Fibroblast of skin of back (primary cell): ENCODE results near the gene RBM14.
"Not testable (repeated sequence)": the region's sequence is repeated elsewhere in the genome, so short reads cannot be mapped to it uniquely, and the experiment has no call there.

Experiments used
- DNase-seq: peaks from one replicate; pipeline ENCODE4 v3.0.0-alpha.2; 2013

RBM14 gene

DNA sequence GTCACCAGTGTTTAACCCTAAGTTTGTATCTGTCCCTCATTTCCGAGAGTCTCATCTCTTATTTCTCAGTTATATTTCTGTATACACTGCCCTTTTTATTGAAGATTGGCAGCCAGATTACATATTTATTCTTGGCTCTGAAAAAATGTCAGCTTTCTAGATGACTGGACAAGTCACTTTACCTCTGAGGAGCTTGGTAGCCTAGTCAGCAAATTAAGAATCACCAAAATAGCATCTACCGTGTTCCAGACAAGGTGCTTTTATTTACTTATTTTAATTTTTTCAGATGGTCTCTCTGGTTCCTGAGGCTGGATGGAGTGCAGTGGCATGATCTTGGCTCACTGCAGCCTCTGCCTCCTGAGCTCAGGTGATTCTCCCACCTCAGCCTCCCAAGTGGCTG lies 16.5 kb downstream of the RBM14 start:
- DNase-seq, result no peak

DNA sequence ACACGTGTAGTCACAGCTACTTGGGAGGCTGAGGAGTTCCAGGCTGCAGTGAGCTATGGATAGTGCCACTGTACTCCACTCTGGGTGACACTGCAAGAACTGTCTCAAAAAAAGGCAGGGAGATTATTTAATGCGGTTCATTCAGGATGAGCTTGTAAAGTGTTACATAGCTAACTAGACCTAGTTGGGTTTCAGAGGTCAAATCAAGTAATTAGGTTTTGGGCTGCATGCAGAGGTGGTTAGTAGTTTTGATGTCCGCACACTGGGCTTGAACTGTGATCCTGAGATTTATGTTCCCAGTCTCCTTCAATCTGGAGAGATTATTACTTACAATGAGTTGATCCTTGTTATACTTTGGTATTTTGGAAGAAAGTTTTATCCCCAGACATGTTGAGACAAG lies 20.0 kb downstream of the RBM14 start:
- DNase-seq, result no peak

DNA sequence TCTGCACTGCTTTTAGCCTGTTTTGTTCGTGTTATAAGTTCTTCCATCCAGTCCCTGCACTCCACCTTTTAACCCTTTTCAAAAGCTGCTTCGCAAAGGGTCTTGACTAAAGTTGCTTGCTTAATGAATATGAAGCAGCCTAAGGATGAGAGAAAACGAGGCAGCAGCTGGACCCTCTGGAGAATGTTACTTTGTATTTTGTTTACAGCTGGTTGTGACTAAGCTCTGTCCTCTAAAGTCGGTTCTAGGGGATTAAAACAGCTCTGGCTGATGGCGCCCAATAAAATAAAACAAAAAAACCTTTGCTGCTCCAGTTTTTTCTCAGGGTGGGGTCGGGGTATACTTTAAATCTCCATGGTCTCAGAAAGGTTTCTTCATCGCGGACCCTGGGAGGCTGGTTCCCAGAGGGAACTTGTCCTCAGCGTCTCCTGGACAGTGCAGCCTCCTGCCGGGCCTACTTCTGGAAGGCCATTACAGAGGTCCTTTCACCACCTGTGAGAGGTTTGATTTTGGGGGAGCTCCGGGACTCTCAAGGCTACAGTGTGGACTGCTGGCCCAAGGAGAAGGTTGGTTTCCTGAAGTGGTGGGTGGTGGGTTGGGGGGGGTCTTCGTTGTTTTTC lies 21.2 kb downstream of the RBM14 start:
- no peak for DNase-seq

DNA sequence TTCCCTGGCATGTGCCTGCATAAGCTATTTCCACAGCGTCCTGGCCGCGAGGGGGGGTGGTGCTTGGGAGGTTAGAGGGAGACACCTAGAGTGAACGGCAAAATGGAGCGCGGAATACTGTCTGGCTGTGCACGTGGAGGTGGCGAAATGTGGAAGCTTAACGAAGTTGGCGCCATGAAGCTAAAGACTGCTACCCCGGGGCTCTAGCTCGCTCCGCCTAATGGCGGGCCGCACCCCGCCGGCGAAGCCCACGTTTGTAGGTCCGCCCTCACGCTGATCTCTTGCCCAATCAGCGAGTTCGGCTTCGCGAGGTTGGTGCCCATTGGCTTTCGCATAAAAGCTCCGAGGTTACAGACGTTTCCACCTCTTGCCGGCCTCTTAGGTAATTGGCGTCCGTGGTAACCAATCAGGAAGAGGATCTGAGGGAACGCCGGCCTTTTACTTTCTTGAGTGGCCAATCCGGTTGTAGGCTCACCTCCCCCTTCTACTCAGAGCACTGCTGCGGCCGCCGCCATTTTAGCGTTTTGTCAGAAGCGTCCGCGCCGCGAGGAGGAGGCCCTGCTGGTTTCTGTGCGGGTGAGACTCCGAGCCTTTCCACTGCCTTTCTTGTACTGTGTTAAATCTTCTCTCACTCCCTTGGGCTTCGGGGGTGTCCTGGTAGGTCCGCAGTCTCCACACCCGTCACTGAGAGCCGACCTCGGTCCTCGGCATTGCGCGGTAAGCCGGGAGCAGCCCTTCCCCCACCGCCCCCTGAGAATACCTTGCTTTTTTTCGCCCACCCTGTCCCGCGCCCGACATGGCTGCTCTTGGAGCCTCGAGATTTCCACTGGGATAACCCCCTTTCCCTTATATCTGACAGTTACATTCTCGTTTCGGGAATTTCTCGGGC lies 22.0 kb downstream of the RBM14 start, which contains the start of gene RBM4:
RBM4 (plus strand) TSS at position 527 of the 889 bp plus-strand sequence. CDS start 1,009 bp downstream, outside the sequence.
- peak; percentile 100 for DNase-seq

DNA sequence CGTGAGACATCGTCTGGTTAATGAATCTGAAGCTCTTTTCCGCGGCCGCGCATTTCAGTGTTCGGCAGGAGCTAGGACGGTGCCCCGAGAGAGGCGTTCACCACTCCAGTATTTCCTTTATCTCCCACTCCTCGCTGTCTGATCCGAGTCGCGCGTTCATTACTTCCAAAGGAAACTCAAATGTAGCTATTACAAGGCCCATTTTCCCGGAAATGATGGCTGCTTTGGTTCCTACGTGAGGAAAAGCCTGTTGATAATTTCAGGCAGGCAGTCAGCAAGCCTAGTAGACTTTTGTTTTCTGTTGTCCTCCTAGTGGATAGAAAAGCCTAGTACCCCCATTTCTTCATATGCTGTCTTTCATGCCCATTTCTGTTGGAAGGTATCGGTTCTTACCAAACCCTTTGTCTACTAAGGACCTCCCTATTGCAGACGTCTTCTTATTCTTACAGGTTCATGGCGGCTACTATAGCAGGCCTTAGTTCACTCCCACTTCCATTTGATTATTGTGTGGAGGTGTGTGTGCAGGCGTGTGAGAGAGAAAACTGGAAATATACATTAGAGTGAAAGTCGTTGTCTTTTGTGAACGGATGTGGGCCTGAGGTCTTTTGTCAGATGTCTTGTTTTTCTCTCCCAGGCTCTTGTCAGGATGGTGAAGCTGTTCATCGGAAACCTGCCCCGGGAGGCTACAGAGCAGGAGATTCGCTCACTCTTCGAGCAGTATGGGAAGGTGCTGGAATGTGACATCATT lies 22.8 kb downstream of the RBM14 start:
- peak; percentile 38 for DNase-seq

DNA sequence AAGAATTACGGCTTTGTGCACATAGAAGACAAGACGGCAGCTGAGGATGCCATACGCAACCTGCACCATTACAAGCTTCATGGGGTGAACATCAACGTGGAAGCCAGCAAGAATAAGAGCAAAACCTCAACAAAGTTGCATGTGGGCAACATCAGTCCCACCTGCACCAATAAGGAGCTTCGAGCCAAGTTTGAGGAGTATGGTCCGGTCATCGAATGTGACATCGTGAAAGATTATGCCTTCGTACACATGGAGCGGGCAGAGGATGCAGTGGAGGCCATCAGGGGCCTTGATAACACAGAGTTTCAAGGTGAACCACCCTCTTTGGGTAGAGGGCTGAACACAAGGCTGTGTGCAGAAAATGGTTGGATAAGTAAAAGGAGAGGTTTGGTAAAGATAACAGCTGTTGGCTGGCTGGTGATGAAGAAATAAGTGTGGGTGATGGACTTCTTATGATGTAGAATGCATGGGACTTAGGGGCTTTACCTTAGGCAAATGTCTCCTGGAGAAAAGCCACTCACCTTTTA lies 23.4 kb downstream of the RBM14 start:
- not testable (repeated sequence) for DNase-seq

DNA sequence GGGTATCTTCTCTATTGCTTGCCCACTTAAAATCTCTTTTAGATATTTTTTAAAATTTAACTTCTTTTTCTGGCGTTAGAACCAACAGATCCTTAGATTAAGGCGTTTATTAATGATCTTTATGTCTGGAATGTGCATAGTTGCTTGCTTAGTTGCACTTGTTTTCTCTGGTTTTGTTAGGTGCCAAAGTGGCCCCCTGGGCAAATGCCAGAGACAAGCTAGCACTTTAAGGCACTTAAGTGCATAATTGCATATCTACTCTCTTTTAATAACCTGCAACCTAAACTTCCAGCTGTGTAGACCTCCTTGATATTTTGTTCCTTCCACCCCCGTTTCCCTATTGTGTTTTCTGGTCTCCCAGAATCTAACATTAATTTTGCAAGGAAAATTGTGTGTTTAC lies 25.4 kb downstream of the RBM14 start:
- DNase-seq, result peak; percentile 27

DNA sequence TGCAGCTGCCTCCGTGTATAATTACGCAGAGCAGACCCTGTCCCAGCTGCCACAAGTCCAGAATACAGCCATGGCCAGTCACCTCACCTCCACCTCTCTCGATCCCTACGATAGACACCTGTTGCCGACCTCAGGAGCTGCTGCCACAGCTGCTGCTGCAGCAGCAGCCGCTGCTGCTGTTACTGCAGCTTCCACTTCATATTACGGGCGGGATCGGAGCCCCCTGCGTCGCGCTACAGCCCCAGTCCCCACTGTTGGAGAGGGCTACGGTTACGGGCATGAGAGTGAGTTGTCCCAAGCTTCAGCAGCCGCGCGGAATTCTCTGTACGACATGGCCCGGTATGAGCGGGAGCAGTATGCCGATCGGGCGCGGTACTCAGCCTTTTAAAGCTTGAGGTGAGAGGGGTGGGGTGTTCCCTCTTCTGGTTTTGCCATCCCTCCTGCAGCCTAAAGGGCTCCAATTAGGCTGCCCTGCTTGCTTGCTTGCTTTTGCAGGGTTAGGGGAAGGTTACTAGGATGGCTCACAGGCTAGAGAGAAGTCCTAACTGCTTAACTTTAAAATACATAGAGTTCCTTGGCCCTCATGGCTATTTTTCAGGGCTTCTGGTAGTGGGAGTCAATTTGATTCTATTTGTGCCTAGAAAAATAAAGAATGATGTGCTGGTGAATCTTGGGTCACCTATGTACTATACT lies 27.5 kb downstream of the RBM14 start:
- no peak for DNase-seq

DNA sequence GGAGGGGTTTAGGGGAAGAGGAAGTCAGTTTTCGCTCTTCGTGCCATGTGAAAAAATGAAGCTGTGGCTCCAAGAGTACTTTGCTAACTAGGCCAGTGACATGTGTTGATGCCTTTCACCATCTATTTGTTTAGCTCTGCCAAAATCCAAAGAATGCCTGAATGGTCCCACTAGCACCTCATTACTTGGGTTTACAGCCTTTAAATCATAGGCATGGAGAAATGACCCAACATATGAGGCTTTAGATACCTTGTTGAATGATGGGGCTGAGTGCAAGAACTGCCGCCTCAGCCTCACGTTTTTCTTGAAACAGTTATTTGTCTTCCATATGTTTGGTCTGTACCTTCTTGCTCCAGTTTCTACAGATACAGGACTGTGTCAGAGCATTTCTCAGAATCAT lies 30.4 kb downstream of the RBM14 start:
- no peak for DNase-seq

DNA sequence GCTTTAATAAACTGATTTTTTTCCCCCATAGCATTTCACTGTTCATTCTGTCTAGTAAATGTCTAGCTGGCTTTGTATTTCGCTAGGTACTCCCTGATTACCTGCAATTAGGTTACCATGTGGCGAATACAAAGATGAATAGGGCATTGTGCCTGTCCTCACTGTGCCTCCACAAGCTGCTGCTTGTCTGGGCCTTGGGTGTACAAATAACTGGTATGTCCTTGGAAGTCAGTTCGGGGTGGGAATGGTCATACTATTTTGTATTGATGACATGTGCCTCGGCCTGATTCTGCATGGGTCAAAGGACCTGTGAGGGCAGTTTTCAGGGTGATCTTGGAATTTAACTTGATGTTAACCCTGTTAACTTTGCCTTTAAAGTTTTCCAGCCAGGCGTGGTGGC lies 33.5 kb downstream of the RBM14 start:
- no peak for DNase-seq

DNA sequence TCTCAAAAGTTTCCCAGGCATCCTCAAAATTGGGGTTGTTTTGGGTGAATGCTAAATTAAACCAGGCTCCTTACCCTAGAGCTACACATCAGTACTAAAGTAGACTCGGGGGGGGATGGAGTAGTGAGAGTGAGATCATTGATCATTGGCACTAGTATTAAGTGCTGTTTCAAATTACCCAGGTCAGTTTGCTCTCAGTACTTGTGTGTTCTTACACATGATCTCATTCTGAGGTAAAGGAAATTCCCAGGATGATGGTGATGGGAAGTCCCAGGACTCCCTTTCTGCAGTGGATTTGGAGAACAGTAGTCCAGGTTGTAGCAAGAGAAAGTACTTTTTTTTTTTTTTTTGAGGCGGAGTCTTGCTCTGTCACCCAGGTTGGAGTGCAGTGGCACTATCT lies 34.6 kb downstream of the RBM14 start:
- DNase-seq, result no peak

DNA sequence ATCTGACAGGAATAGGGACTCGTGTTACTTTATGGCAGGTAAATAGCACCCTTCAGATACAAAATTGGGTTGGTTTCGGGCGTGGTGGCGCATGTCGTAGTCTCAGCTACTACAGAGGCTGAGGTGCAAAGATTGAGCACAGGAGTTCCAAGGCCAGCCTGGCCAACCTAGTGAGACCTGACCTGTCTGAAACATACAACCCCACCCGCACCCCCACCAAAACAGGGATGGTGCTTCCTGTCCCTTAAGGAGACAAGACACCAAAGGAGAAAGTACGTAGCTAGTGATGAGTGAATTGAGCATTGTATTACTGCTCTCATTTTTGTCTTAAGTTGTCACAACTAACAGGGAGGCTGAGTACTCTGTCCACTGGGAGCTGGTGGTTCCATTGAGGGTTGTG lies 36.2 kb downstream of the RBM14 start:
- DNase-seq, result no peak

DNA sequence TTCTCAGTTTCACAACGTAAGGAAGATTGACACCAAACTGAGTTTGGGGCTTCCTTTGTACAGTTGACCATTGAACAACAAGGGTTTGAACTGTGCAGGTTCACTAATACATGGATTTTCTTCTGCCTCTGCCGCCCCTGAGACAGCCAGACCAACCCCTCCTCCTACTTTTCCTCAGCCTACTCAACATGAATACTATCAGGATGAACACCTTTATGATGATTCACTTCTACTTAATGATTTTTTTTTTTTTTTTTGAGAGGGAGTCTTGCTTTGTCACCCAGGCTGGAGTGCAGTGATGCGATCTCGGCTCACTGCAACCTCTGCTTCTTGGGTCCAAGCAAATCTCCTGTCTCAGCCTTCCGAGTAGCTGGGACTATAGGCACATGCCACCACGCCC lies 36.7 kb downstream of the RBM14 start:
- DNase-seq, result no peak

DNA sequence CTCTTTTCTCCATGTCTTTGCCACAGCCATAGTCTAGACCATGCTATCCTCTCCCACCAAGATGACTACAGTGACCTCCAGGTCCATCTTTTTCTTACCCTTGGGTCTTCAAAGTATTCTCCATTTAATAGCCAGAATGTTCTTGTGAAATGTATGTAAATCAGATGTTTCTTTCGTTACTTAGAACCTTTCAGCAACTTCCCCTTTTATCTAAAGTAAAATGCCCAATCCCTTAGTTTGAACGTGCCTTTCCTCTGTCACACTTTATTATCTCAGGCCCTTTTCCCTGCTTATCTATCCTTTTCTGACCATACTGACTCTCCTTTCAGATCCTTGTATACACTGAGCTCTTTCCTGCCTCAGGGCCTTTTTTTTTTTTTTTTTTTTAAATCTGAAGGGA lies 43.3 kb downstream of the RBM14 start:
- no peak for DNase-seq

DNA sequence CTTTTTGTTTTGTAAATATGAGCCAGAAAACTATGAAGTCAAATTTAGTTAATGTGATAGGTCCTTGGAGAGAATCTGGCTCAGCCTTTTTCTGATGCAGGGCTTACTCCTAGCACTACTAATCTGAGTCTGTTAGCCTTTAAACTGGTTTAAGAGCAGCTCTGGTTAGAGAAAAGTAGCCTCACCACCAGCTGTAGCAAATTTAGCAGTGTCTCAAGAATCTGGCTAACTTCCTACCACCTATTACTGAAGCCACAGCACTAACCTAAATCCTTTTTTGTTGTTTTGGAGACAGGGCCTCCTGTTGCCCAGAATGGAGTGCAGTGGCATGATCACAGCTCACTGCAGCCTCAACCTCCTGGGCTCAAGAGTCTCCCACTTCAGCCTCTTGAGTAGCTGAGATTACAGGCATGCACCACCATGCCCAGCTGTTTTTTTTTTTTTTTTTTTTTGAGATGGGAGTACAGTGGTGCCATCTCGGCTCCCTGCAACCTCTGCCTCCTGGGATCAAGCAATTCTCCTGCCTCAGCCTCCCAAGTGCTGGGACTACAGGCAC lies 47.4 kb downstream of the RBM14 start:
- no peak for DNase-seq

DNA sequence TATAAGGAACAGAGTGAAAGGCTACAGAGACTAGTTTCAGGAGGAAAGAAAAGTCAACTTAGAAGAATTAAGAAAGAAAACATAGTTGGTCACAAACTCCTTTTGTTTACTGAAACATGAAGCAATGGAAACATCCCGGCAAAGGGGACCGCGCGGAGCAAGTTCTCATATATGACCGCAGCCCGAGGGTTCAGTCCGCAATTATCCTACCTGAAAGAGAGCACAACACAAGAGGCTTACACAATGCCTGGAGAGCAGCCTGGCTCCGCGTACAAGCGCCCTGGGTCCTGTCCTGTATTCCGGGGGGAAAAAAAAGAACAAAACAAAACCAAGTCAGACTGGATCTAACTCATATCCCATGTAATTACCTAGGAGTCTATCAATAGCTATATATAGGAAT lies 48.9 kb downstream of the RBM14 start:
- no peak for DNase-seq

DNA sequence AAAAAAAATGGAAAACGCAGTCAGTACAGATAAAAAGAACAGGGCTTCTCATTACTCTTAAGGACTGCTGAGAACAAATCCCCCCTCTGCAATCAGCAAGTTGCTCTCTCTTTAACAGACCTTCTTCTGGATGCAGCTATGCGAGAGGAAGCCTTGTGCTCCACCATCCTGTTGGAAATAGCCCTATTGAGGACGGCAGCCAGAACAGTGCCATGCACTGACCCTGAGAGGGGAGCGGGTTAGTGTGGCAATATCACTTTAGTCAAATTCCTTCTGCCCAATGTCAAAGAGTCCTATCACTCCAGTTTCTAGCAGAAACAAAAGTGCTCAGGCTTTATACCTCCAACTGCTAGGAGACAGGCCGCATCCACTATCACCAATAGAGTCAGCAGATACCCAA lies 54.4 kb downstream of the RBM14 start:
- no peak for DNase-seq

DNA sequence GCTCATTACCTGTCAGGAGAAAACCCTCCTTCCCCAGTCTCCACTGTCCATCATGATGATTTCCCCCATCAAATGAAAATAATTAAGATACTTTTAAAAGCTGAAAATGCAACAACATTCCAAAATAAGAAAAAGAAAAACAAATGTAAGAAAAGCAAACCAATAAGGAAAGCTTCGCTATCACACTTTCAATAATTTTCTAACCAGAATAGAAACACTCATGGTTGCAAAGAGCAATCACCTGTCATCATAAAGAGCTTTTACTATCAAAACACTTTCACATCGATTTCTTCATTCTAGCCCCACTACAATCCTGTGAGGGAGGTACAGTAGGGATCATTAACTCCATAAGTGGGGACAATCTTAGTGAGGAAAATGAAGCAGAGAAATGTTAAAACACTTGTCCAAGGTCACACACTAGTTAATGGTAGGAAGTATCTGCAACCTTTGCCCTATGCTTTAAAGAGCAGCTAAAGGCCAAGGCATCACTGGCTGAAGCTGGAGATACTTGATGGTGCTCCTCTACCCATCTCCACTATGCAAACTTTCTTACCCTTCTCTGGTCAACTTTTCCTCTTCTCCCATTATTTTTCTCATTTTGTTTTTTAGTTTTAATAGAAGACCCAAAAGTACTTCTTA lies 58.7 kb downstream of the RBM14 start:
- no peak for DNase-seq

DNA sequence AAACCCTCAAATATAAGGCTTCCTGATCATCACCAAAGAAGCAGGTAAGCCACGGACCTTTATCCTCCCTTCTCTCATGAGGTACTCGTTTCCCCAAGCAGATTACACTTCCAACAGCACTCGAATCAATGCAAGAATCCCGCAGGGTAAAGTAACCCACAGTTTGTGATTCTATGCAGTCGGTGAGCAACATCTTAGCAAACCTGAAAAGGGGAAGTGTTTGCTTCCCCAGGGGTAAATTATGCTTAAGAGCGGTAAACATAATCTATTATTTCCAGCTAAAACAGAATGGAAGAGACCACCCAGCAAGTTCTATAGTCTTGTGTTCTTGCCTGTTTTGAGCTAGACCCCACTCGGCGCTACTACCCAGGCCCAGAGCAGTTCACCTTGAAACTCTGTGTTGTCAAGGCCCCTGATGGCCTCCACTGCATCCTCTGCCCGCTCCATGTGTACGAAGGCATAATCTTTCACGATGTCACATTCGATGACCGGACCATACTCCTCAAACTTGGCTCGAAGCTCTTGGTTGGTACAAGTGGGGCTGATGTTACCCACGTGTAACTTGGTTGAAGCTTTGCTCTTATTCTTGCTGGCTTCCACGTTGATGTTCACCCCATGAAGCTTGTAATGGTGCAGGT lies 60.0 kb downstream of the RBM14 start:
- DNase-seq, result no peak
